GM12878 (cell line): ENCODE data around the gene CYP4F8.

Experiments
- EZH2 ChIP-seq: IDR thresholded peaks from 2 replicates; pipeline ENCODE4 v1.6.1; 2012; ENCODE audit warnings: low read depth, mild to moderate bottlenecking, control low read depth, inconsistent platforms, low read length, borderline replicate concordance; ENCODE audit not compliant: control insufficient read depth
- POLR2A ChIP-seq: IDR thresholded peaks from 2 replicates; pipeline ENCODE4 v1.6.1; 2011; ENCODE audit warnings: low read depth, mild to moderate bottlenecking, low read length
- RAD21 ChIP-seq: IDR thresholded peaks from 2 replicates; pipeline ENCODE4 v1.6.1; 2011; ENCODE audit warnings: mild to moderate bottlenecking, low read depth, low read length, moderate library complexity; ENCODE audit not compliant: insufficient read depth
- RFX5 ChIP-seq: IDR thresholded peaks from 2 replicates; pipeline ENCODE4 v1.6.1; 2011; ENCODE audit warnings: low read depth, low read length, improper control_type of control experiment
- SP1 ChIP-seq: IDR thresholded peaks from one replicate; pipeline ENCODE4 v1.6.1; 2011; ENCODE audit warnings: low read depth, low read length
- STAT3 ChIP-seq: IDR thresholded peaks from 2 replicates; pipeline ENCODE4 v1.6.1; 2011; ENCODE audit warnings: low read depth, low read length, improper control_type of control experiment
- SUZ12 ChIP-seq: fragments of 200-600 bp; sonication (generic); IDR thresholded peaks from one replicate; pipeline ENCODE4 v1.6.1; 2018; ENCODE audit warnings: antibody characterized with exemption, mild to moderate bottlenecking; ENCODE audit not compliant: unreplicated experiment
- TAF1 ChIP-seq: IDR thresholded peaks from 2 replicates; pipeline ENCODE4 v1.6.1; 2011; ENCODE audit warnings: mild to moderate bottlenecking, low read depth, low read length, borderline replicate concordance
- USF2 ChIP-seq: IDR thresholded peaks from 2 replicates; pipeline ENCODE4 v1.6.1; 2011; ENCODE audit warnings: low read depth, low read length, improper control_type of control experiment, borderline replicate concordance
- TF ChIP-seq, protein P1 (sequence below), 3 experiments: IDR thresholded peaks in 2 of 3; conservative IDR thresholded peaks in 1 of 3; 2 replicates each; pipeline ENCODE4 v1.5.1; 2011; ENCODE audit warnings: low read depth in 3 of 3, low read length in 3 of 3, mild to moderate bottlenecking in 3 of 3, control low read depth in 2 of 3, moderate library complexity in 2 of 3, inconsistent platforms in 1 of 3, mixed read lengths in 1 of 3; ENCODE audit not compliant: control insufficient read depth in 2 of 3, insufficient read depth in 1 of 3; ENCODE audit errors: extremely low read depth in 1 of 3

DNA sequence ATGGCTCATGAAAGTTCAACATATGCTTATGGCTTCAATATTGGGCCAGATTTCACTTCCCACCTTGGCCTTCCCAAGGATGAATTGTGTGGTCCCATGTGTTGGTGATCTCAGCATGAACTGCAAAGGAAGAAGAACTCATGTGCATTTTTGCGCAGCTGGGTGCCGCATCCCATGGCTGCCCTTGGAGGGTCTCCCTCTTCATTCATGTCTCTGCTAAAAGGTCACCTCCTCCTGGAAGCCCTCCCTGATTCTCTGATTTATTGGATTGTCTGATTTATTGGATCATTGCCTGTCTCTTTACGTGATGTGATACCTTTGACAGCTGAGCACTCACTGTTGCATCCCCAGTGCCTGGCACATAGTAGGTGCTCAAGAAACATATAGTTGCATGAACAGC lies 1.7 kb upstream of the CYP4F8 start:
- no peak for TF ChIP-seq SUZ12
- TF ChIP-seq SP1, result no peak
- TF ChIP-seq TAF1, result no peak
- TF ChIP-seq, protein P1, sequence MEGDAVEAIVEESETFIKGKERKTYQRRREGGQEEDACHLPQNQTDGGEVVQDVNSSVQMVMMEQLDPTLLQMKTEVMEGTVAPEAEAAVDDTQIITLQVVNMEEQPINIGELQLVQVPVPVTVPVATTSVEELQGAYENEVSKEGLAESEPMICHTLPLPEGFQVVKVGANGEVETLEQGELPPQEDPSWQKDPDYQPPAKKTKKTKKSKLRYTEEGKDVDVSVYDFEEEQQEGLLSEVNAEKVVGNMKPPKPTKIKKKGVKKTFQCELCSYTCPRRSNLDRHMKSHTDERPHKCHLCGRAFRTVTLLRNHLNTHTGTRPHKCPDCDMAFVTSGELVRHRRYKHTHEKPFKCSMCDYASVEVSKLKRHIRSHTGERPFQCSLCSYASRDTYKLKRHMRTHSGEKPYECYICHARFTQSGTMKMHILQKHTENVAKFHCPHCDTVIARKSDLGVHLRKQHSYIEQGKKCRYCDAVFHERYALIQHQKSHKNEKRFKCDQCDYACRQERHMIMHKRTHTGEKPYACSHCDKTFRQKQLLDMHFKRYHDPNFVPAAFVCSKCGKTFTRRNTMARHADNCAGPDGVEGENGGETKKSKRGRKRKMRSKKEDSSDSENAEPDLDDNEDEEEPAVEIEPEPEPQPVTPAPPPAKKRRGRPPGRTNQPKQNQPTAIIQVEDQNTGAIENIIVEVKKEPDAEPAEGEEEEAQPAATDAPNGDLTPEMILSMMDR (IDR thresholded peaks at IDR 0.05 in 2 of 3, conservative IDR thresholded peaks at IDR 0.05 in 1 of 3; ENCODE audit: control insufficient read depth in 2 of 3, extremely low read depth in 1 of 3, insufficient read depth in 1 of 3, low read depth in 3 of 3, low read length in 3 of 3), result no peak
- TF ChIP-seq STAT3, result no peak
- TF ChIP-seq RFX5, result no peak
- no peak for TF ChIP-seq RAD21
- no peak for TF ChIP-seq POLR2A
- no peak for TF ChIP-seq EZH2
- TF ChIP-seq USF2, result no peak
